Upper lobe of right lung (tissue), 1 donor: ENCODE measurements around the gene PTPRN2. TPM values are rescaled to one million over a fixed set of nuclear protein-coding genes. Genes with fewer than 3 reads are reported as not detected.

Experiments
- ATAC-seq: fragments of 200-7000 bp; cut with Tn5 transposase; one replicate; pipeline ENCODE4 v1.9.1; 2020; ENCODE audit warnings: mild to moderate bottlenecking, moderate library complexity
- DNase-seq: peaks from one replicate; pipeline ENCODE4 v3.0.0-alpha.2; 2020
- H3K27ac ChIP-seq: fragments of 200-600 bp; one replicate; pipeline ENCODE4 v1.8.0; 2022
- H3K27me3 ChIP-seq: fragments of 200-600 bp; one replicate; pipeline ENCODE4 v1.8.0; 2022; ENCODE audit warnings: mild to moderate bottlenecking
- H3K36me3 ChIP-seq: fragments of 200-600 bp; one replicate; pipeline ENCODE4 v1.8.0; 2022
- H3K4me1 ChIP-seq: fragments of 200-600 bp; one replicate; pipeline ENCODE4 v1.8.0; 2022
- H3K4me3 ChIP-seq: fragments of 200-600 bp; one replicate; pipeline ENCODE4 v1.8.0; 2022; ENCODE audit warnings: mild to moderate bottlenecking
- H3K9me3 ChIP-seq: fragments of 200-600 bp; one replicate; pipeline ENCODE4 v1.8.0; 2022
- CTCF ChIP-seq: fragments of 200-600 bp; IDR thresholded peaks from one replicate; pipeline ENCODE4 v1.8.0; 2022; ENCODE audit warnings: antibody characterized with exemption
- intact Hi-C: fragments of 100-400 bp; cut with DNase I; formaldehyde crosslinking; loops from one replicate; pipeline ENCODE4 v1.11.0; 2022
- total RNA-seq: library from RNA; stranded (reverse); fragmentation: NEBNext Ultra II Directional; extraction: Animal tissue kit (Norgen Biotek cat#: 25700); gene quantifications from one replicate; pipeline ENCODE4 v1.2.1, GENCODE V29; 2021
- donor health status: DM: no; HTN: yes; CAD: no; lungs with severe emphysema.

Gene PTPRN2
- total RNA-seq, 1 donor from 2014 or later: 4.9 TPM

GRCh38 chr7:157618823-157619606 is 968.6 kb downstream of the PTPRN2 start:
- H3K4me1 ChIP-seq: no peaks in the 10 kb centered on the region
- no peaks in the 10 kb centered on the region for H3K36me3 ChIP-seq
- no peak for TF ChIP-seq CTCF
- H3K27ac ChIP-seq: no peak overlapping the region
- intact Hi-C loops: no loop called here
- H3K9me3 ChIP-seq: no peaks in the 10 kb centered on the region
- no peak overlapping the region for H3K4me3 ChIP-seq
- H3K27me3 ChIP-seq: no peaks in the 10 kb centered on the region
- DNase-seq (no peak), ATAC-seq (no peak)

GRCh38 chr7:157618091-157618726 is 969.4 kb downstream of the PTPRN2 start:
- TF ChIP-seq CTCF: no peak
- DNase-seq: no peak

GRCh38 chr7:157617401-157617800 is 970.2 kb downstream of the PTPRN2 start:
- Histone ChIP-seq H3K27me3 (peaks cover 5% of the 10 kb centered on the region), H3K9me3 (no peaks in the 10 kb centered on the region), H3K4me1 (peaks cover 7% of the 10 kb centered on the region), H3K4me3 (no peak overlapping the region), H3K27ac (no peak overlapping the region), H3K36me3 (no peaks in the 10 kb centered on the region)
- DNase-seq (no peak), ATAC-seq (no peak)
- TF ChIP-seq CTCF: no peak
- intact Hi-C loops: no loop called here

More at GRCh38 chr7:157618091-157618726, 969.4 kb downstream of the PTPRN2 start:
- Histone ChIP-seq H3K4me1 (peaks cover 4% of the 10 kb centered on the region), H3K4me3 (no peak overlapping the region), H3K36me3 (no peaks in the 10 kb centered on the region), H3K27me3 (no peaks in the 10 kb centered on the region), H3K27ac (no peak overlapping the region), H3K9me3 (no peaks in the 10 kb centered on the region)
- intact Hi-C loops: no loop called here
- ATAC-seq: no peak

GRCh38 chr7:157616931-157617330 is 970.7 kb downstream of the PTPRN2 start:
- intact Hi-C loops: no loop called here
- H3K36me3 ChIP-seq: no peaks in the 10 kb centered on the region
- H3K27me3 ChIP-seq: peaks cover 8% of the 10 kb centered on the region
- H3K27ac ChIP-seq: no peak overlapping the region
- no peak for TF ChIP-seq CTCF
- H3K4me3 ChIP-seq: no peak overlapping the region
- no peaks in the 10 kb centered on the region for H3K9me3 ChIP-seq
- peaks cover 8% of the 10 kb centered on the region for H3K4me1 ChIP-seq
- no peak for DNase-seq
- no peak for ATAC-seq

- no peaks in the 10 kb centered on the region for H3K9me3 ChIP-seq
- no peak for DNase-seq
- peaks cover 8% of the 10 kb centered on the region for H3K4me1 ChIP-seq
- TF ChIP-seq CTCF: no peak
- ATAC-seq: no peak
- no peaks in the 10 kb centered on the region for H3K36me3 ChIP-seq
- H3K27me3 ChIP-seq: peaks cover 8% of the 10 kb centered on the region
- H3K4me3 ChIP-seq: no peak overlapping the region
- intact Hi-C loops: no loop called here
- H3K27ac ChIP-seq: no peak overlapping the region
These were observed 971.2 kb downstream of the PTPRN2 start for GRCh38 chr7:157616426-157616825.
